Left renal pelvis (tissue), 4 donors: ENCODE data around the gene CSTPP1. TPM values are rescaled to one million over a fixed set of nuclear protein-coding genes. Genes with fewer than 3 reads are reported as not detected.

Experiments
- DNase-seq, 4 donors: peaks; one replicate each; pipeline ENCODE4 v3.0.0-alpha.2; 2013; ENCODE audit warnings: low read depth in 4 of 4, low spot score in 3 of 4
- polyA plus RNA-seq, 4 donors: library from polyadenylated mRNA; unstranded; fragments of 120-200 nt; gene quantifications; one replicate each; pipeline ENCODE4 v1.2.1, GENCODE V29; 2013; ENCODE audit not compliant: insufficient read length in 4 of 4

CSTPP1 gene
- polyA plus RNA-seq, 4 donors = 32.5 to 61.5 (median 55.1) TPM

- no peak for DNase-seq
Measured at GRCh38 chr11:47154616-47155570, 218.3 kb downstream of the CSTPP1 start.

GRCh38 chr11:47155879-47156278 lies 219.3 kb downstream of the CSTPP1 start:
- DNase-seq = no peak

DNA sequence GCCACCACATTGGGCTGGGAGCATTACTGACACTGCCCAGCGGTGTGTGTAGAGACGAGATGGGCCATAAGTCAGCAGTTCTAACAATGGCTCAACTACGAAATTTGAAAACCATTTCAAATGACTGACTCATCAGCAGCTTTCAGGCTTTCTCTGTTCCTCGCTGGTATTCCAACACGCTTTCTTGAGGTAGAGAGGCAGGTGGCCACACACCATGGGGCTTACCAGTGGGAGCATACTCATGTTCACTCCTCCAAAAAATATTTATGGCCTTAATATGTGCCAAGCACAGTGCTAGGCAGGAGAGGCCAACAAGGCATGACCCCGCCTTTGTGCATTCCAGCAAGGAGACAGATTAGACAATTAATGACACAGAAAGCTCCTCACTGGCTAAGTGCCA lies 219.8 kb downstream of the CSTPP1 start:
- DNase-seq = no peak

DNA sequence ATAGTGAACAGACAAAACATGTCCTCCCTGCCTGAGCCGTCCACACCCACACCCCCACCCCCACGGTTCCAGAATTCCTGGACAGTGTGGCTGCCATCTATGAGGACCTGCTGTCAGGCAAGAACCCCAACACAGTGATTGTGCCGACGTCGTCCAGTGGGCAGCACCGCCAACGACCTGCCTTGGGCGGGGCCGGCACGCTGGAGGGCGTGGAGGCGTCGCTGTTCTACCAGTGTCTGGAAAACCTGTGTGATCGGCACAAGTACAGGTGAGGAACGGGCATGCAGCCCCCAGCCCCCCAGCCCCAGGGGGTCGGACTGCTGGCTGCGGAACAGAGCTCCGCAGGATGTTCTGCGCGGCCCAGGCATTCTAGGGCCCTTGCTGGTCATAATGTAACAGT lies 220.4 kb downstream of the CSTPP1 start:
- no peak for DNase-seq

GRCh38 chr11:47157805-47158204 lies 221.2 kb downstream of the CSTPP1 start:
- DNase-seq = no peak

- no peak for DNase-seq
Measured at GRCh38 chr11:47158242-47158641, 221.7 kb downstream of the CSTPP1 start.

DNA sequence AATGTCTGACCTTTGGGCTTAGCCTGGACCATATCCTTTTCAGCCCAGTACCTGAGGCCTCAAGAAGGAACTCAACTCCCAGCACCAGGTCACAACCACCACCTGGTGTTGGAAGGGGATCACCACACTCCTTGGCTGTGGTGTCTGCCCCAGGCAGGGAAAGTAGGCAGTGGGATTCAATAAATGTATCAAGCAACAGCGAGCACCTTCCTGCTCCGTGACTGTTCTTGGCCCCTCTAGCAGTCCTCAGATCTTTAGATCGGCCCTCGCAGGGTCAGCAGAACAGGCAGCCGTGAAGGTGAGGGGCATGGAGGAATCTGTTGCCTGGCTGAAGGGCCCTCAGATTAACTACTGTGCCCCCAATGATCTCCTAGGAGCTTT lies 224.2 kb downstream of the CSTPP1 start:
- no peak for DNase-seq

GRCh38 chr11:47161134-47161854 lies 224.7 kb downstream of the CSTPP1 start:
- no peak for DNase-seq

- no peak for DNase-seq
Measured at GRCh38 chr11:47161890-47162289, 225.3 kb downstream of the CSTPP1 start.

GRCh38 chr11:47162426-47162825 lies 225.9 kb downstream of the CSTPP1 start:
- no peak for DNase-seq

DNA sequence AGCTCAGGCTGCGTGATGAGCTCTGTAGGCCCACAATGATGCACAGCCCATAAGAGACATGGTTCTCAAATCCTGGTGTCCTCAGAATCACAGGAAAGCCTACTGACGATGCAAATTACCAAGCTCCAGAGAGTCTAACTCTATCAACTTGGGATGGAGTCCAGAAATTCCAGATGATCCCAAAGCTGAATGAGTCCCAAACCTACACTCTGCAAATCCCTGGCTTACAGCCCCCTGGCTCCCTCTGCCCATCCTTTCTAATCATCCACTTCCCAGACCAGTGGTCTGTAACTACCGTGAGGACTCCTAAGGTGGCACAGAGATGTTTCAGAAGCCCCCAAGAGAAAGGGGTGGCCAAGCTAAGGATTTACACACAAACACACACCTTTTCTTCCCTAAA lies 226.6 kb downstream of the CSTPP1 start:
- DNase-seq = no peak

GRCh38 chr11:47163898-47164297 lies 227.3 kb downstream of the CSTPP1 start:
- no peak for DNase-seq

DNA sequence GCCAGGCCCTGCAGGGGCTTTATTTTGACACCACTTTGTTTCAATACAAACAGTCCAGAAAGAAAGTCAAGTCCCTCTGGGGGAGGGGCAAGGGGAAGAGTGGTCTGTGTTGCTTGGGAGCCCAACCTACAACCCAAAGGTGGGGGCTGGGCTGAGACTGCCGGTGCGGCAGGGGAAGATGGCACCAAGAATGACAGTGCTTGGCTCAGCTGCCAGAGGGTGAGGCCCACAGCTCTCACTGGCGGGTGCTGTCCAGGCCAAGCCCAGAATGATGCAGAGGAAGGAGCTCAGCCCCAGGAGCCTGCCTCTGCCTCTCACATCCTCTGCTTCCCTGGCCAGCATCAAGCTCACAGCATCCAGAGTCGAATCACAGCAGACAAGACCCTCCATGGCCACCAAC lies 227.8 kb downstream of the CSTPP1 start:
- DNase-seq = no peak

DNA sequence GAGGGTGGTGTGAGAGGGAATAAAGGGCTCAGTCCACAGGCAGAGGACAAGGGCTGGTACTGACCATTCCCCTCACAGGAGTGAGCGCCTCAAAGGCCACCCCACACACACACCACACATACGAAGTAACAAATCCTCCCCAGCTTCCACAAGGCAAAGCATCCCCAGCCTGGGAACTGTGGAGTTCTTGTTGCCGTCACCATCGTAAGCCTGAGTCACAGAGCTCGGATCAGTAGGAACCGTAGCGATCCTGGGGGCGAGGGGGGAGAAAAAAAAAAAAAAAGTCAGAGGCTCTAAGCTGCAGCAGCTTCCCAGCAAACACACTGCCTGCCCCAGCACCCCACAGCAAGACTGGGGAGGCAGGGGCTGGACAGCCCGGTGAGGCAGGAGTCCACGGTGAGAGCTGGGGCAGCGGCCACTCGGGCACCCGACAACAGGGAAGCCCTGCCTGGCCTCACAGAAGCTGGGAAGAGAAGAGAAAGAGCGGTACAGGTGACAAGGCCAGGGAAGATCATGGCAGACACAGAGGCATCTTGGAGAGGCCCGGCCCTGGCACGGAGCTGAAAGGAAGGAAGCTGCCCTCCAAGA lies 228.8 kb downstream of the CSTPP1 start:
- no peak for DNase-seq

GRCh38 chr11:47166368-47166767 lies 229.8 kb downstream of the CSTPP1 start:
- DNase-seq = no peak

DNA sequence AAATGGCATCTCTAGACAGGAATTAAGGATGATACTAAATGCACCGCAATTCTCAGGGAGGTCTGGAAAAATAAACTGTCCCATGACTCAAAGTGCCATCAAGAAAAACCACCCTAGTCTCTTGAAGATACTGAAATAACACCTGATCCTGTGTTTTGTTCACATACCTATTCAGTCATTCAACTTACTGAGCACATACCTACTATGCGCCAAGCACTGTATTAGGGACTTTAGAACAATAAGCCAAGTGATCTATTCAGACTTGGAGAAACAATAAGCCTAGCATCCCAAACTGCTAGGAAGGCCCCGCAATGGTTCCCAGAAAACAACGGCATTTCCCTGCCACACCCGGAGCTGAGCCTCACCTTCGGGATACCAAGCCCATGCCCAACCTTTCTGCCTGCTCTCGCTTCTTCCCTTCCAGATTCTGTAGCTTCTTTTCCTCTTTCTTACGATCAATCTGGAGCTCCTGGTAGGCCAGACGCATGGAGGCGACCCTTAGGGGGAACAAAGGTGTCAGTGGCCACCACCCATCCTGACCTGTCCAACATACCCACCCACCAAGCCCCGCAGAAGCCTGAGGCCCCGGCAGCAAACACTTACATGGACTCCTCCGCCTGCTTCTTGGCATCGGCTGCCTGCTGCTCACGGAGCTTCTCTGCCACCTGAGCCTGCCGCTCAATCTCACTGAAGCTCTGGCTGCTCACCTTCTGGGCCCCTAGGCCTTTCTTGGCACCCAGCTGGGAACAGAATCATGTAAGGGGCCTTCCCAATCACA lies 234.7 kb downstream of the CSTPP1 start:
- DNase-seq = no peak

GRCh38 chr11:47171856-47172255 lies 235.3 kb downstream of the CSTPP1 start:
- DNase-seq = no peak

DNA sequence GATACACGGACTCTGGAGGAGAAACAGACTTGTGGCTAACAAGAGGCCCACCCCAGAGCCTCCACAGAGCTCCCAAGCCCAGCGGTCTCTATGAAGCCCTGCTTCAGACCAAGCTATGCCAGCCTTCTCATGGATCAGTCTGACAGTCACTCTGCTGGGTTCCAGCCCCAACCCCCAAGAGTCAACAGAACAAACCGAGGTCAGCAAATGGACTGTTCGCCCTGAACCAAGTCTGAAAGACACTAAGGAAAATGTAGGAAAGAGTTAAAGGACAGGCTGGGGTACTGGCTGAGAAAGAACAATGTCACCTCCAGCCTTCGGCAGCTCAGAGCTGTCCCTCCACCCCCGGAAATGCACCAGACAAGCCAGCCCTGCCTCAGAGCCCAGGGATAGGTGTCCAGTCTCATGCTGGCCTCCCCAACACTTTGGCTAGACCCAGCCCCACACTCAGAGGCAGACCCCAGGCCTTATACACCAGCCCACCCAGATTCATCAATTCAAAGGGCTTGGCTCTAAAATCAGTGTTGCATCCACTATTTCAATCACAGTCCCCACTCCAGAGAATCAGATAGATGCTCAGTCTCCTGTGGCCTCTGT lies 236.3 kb downstream of the CSTPP1 start:
- DNase-seq = no peak

- DNase-seq = no peak
Measured at GRCh38 chr11:47175746-47176327, 239.3 kb downstream of the CSTPP1 start.
